AG04449 (cell line): Measurements from ENCODE around the gene UBE2J1.

Experiments
- CTCF ChIA-PET: fragments of 350-600 bp; formaldehyde crosslinking; extraction: SDS; loops from one replicate; lab custom pipeline; 2021; ENCODE audit warnings: antibody characterized with exemption; lab: Yijun Ruan, JAX
- POLR2A ChIA-PET: fragments of 400-600, 350-600 bp; formaldehyde crosslinking; extraction: SDS; loops from one replicate; lab custom pipeline; 2020; ENCODE audit warnings: antibody characterized with exemption, inconsistent platforms; lab: Yijun Ruan, JAX
- DNase-seq: peaks from one replicate; pipeline ENCODE4 v3.0.0-alpha.2; 2010; ENCODE audit warnings: low read depth, low spot score
- H3K4me3 ChIP-seq: 2 replicates; pipeline ENCODE4 v1.5.1; 2011; ENCODE audit warnings: low read depth, mild to moderate bottlenecking, control low read depth, low read length
- TF ChIP-seq, protein P1 (sequence below): IDR thresholded peaks from one replicate; pipeline ENCODE4 v1.5.1; 2011; ENCODE audit warnings: mild to moderate bottlenecking, moderate library complexity, low read length, control low read depth, inconsistent platforms; ENCODE audit not compliant: insufficient read depth; ENCODE audit errors: missing control alignments

Gene UBE2J1

DNA sequence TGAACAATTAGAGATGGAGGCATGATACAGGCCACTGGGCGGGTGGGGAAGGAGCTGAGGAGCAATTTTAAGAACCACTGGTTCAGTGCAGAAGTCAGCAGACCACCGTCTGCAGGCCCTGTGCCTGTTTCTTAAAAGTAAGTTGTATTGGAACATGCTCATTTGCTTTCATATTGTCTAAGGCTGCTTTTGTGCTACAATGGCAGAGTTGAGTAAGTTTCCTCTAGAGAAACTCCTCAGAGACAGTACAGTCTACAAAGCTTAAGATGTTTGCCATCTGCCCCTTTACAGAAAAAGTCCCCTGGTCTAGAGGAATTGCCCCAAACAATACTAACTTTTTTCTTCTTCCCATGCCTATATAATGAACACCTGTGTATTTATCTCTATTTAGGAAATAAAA lies 28.5 kb upstream of the UBE2J1 start:
- DNase-seq: no peak
- TF ChIP-seq, protein P1, sequence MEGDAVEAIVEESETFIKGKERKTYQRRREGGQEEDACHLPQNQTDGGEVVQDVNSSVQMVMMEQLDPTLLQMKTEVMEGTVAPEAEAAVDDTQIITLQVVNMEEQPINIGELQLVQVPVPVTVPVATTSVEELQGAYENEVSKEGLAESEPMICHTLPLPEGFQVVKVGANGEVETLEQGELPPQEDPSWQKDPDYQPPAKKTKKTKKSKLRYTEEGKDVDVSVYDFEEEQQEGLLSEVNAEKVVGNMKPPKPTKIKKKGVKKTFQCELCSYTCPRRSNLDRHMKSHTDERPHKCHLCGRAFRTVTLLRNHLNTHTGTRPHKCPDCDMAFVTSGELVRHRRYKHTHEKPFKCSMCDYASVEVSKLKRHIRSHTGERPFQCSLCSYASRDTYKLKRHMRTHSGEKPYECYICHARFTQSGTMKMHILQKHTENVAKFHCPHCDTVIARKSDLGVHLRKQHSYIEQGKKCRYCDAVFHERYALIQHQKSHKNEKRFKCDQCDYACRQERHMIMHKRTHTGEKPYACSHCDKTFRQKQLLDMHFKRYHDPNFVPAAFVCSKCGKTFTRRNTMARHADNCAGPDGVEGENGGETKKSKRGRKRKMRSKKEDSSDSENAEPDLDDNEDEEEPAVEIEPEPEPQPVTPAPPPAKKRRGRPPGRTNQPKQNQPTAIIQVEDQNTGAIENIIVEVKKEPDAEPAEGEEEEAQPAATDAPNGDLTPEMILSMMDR: no peak
- no peak overlapping the region for H3K4me3 ChIP-seq
- ChIA-PET CTCF (interaction anchor here (1.3 to 4.6 kb wide), 2 partner anchors 9 to 13 kb away, joined by 5 to 31 read pairs; no protein-coding TSS in a partner anchor), POLR2A (no interaction called here)

- CTCF ChIA-PET: interaction anchor here (1.4 to 4.6 kb wide), 2 partner anchors 11 to 53 kb away, joined by 4 to 31 read pairs; no protein-coding TSS in a partner anchor
- H3K4me3 ChIP-seq: no peak overlapping the region
- POLR2A ChIA-PET: no interaction called here
- no peak for DNase-seq
- TF ChIP-seq, protein P1: no peak
Observed at GRCh38 chr6:89379281-89379680, 26.8 kb upstream of the UBE2J1 start.

GRCh38 chr6:89378628-89379027 lies 26.1 kb upstream of the UBE2J1 start:
- DNase-seq: no peak
- TF ChIP-seq, protein P1: no peak
- ChIA-PET CTCF (interaction anchor here (1.4 to 4.6 kb wide), 2 partner anchors 10 to 53 kb away, joined by 4 to 31 read pairs; no protein-coding TSS in a partner anchor), POLR2A (no interaction called here)
- H3K4me3 ChIP-seq: no peak overlapping the region

- TF ChIP-seq, protein P1: no peak
- POLR2A ChIA-PET: no interaction called here
- CTCF ChIA-PET: interaction anchor here (1.4 to 1.8 kb wide), 3 partner anchors 9 to 28 kb away, joined by 4 to 8 read pairs (median 4); no protein-coding TSS in a partner anchor
- no peak for DNase-seq
- H3K4me3 ChIP-seq: no peak overlapping the region
Observed at GRCh38 chr6:89375427-89376267, 23.1 kb upstream of the UBE2J1 start.

GRCh38 chr6:89372506-89372901 lies 20.0 kb upstream of the UBE2J1 start:
- ChIA-PET CTCF (interaction anchor here (0.6 to 4.0 kb wide), 41 partner anchors 8 to 395 kb away, joined by 3 to 68 read pairs (median 5); partner anchors contain the start of genes LYRM2 and UBE2J1), POLR2A (no interaction called here)
- DNase-seq: no peak
- H3K4me3 ChIP-seq: no peak overlapping the region
- TF ChIP-seq, protein P1: no peak
